ENCODE results near the gene EPDR1.

GRCh38 chr7:37901236-37901827, 19.1 kb upstream of the EPDR1 start:
- peak in 1 of 2 donors; percentile 27 for TF ChIP-seq CTCF (IDR thresholded peaks at IDR 0.05)
- TF ChIP-seq POLR2AphosphoS5 (IDR thresholded peaks at IDR 0.05), result no peak
- TF ChIP-seq POLR2A (IDR thresholded peaks at IDR 0.05), result no peak
- TF ChIP-seq EP300 (IDR thresholded peaks at IDR 0.05), result no peak
